Endothelial cell (in vitro differentiated cells): ENCODE results near the gene PDLIM4. TPM values are rescaled to one million over a fixed set of nuclear protein-coding genes. Genes with fewer than 3 reads are reported as not detected.

Experiments
- DNase-seq: peaks from one replicate; pipeline ENCODE4 v3.0.0; 2021; ENCODE audit warnings: low spot score
- H3K27ac Mint-ChIP-seq: one replicate; pipeline ENCODE4 v1.8.0; 2021; ENCODE audit warnings: mixed read lengths, inconsistent platforms; ENCODE audit not compliant: unreplicated experiment
- H3K27me3 Mint-ChIP-seq: one replicate; pipeline ENCODE4 v1.8.0; 2021; ENCODE audit warnings: mild to moderate bottlenecking, moderate library complexity, mixed read lengths, inconsistent platforms; ENCODE audit not compliant: unreplicated experiment
- H3K36me3 Mint-ChIP-seq: one replicate; pipeline ENCODE4 v1.8.0; 2021; ENCODE audit warnings: mild to moderate bottlenecking, low read depth, mixed read lengths, inconsistent platforms; ENCODE audit not compliant: unreplicated experiment
- H3K4me1 Mint-ChIP-seq: one replicate; pipeline ENCODE4 v1.8.0; 2021; ENCODE audit warnings: mild to moderate bottlenecking, mixed read lengths, inconsistent platforms; ENCODE audit not compliant: unreplicated experiment
- H3K4me3 Mint-ChIP-seq: one replicate; pipeline ENCODE4 v1.8.0; 2021; ENCODE audit warnings: mild to moderate bottlenecking, mixed read lengths, inconsistent platforms; ENCODE audit not compliant: unreplicated experiment
- H3K9me3 Mint-ChIP-seq: one replicate; pipeline ENCODE4 v1.8.0; 2021; ENCODE audit warnings: mixed read lengths, inconsistent platforms; ENCODE audit not compliant: unreplicated experiment
- CTCF ChIP-seq: fragments of 200-600 bp; sonication (generic); IDR thresholded peaks from one replicate; pipeline ENCODE4 v1.5.0; 2021; ENCODE audit warnings: antibody characterized with exemption; ENCODE audit not compliant: unreplicated experiment
- total RNA-seq: library from RNA; stranded (reverse); fragmentation: NEBNext Ultra II Directional; extraction: Animal tissue kit (Norgen Biotek cat#: 25700); gene quantifications from one replicate; pipeline ENCODE4 v1.2.1, GENCODE V29; 2021; ENCODE audit not compliant: unreplicated experiment

The PDLIM4 gene
- total RNA-seq, 1 donor from 2014 or later = 8.5 TPM

GRCh38 chr5:132218321-132218720 is 39.2 kb upstream of the PDLIM4 start:
- peaks cover 4% of the 10 kb centered on the region for H3K36me3 Mint-ChIP-seq
- no peak overlapping the region for H3K27ac Mint-ChIP-seq
- no peak for TF ChIP-seq CTCF
- DNase-seq = no peak
- H3K4me1 Mint-ChIP-seq = no peaks in the 10 kb centered on the region
- H3K9me3 Mint-ChIP-seq = no peaks in the 10 kb centered on the region
- H3K4me3 Mint-ChIP-seq = no peak overlapping the region
- H3K27me3 Mint-ChIP-seq = peaks cover 4% of the 10 kb centered on the region

- Mint-ChIP-seq H3K36me3 (peaks cover 4% of the 10 kb centered on the region), H3K4me3 (peak overlapping the region; percentile 23), H3K9me3 (no peaks in the 10 kb centered on the region), H3K27ac (no peak overlapping the region), H3K4me1 (no peaks in the 10 kb centered on the region), H3K27me3 (peaks cover 4% of the 10 kb centered on the region)
- TF ChIP-seq CTCF = no peak
- DNase-seq = no peak
These were observed 38.1 kb upstream of the PDLIM4 start for GRCh38 chr5:132219289-132219970.

GRCh38 chr5:132219981-132220380 is 37.5 kb upstream of the PDLIM4 start:
- DNase-seq = no peak
- Mint-ChIP-seq H3K4me3 (no peak overlapping the region), H3K4me1 (no peaks in the 10 kb centered on the region), H3K9me3 (no peaks in the 10 kb centered on the region), H3K27me3 (peaks cover 4% of the 10 kb centered on the region), H3K36me3 (peaks cover 4% of the 10 kb centered on the region), H3K27ac (no peak overlapping the region)
- no peak for TF ChIP-seq CTCF

- H3K36me3 Mint-ChIP-seq = peaks cover 4% of the 10 kb centered on the region
- H3K4me1 Mint-ChIP-seq = no peaks in the 10 kb centered on the region
- no peak overlapping the region for H3K27ac Mint-ChIP-seq
- H3K4me3 Mint-ChIP-seq = no peak overlapping the region
- peaks cover 4% of the 10 kb centered on the region for H3K27me3 Mint-ChIP-seq
- TF ChIP-seq CTCF = no peak
- no peak for DNase-seq
- no peaks in the 10 kb centered on the region for H3K9me3 Mint-ChIP-seq
These were observed 37.0 kb upstream of the PDLIM4 start for GRCh38 chr5:132220491-132220890.

GRCh38 chr5:132221781-132222648 is 35.5 kb upstream of the PDLIM4 start:
- no peak for DNase-seq
- peaks cover 3% of the 10 kb centered on the region for H3K4me1 Mint-ChIP-seq
- H3K4me3 Mint-ChIP-seq = no peak overlapping the region
- no peak for TF ChIP-seq CTCF
- no peaks in the 10 kb centered on the region for H3K36me3 Mint-ChIP-seq
- H3K9me3 Mint-ChIP-seq = no peaks in the 10 kb centered on the region
- peaks cover 4% of the 10 kb centered on the region for H3K27me3 Mint-ChIP-seq
- H3K27ac Mint-ChIP-seq = no peak overlapping the region
